HEK293T (cell line): ENCODE results near the gene CCL27.

Source experiments
- ARNT ChIP-seq: fragments of 450-650 bp; IDR thresholded peaks from 2 replicates; pipeline ENCODE4 v1.6.1; 2017; ENCODE audit warnings: mild to moderate bottlenecking
- ELF4 ChIP-seq: fragments of 450-650 bp; IDR thresholded peaks from 2 replicates; pipeline ENCODE4 v1.6.1; 2017; ENCODE audit warnings: antibody characterized with exemption
- FOXK2 ChIP-seq: fragments of 450-650 bp; IDR thresholded peaks from 2 replicates; pipeline ENCODE4 v1.6.1; 2016; ENCODE audit warnings: mild to moderate bottlenecking
- NFRKB ChIP-seq: fragments of 450-650 bp; IDR thresholded peaks from 2 replicates; pipeline ENCODE4 v1.6.1; 2016; ENCODE audit warnings: mild to moderate bottlenecking, moderate library complexity
- SP1 ChIP-seq: fragments of 450-650 bp; IDR thresholded peaks from 2 replicates; pipeline ENCODE4 v1.6.1; 2017
- TARDBP ChIP-seq: fragments of 450-650 bp; IDR thresholded peaks from 2 replicates; pipeline ENCODE4 v1.6.1; 2016
- TF ChIP-seq, protein P1 (sequence below): fragments of 450-650 bp; IDR thresholded peaks from 2 replicates; pipeline ENCODE4 v1.6.1; 2016

- TF ChIP-seq SP1 (no peak), ARNT (no peak), TARDBP (no peak), FOXK2 (no peak), ELF4 (no peak), NFRKB (no peak)
- TF ChIP-seq, protein P1, sequence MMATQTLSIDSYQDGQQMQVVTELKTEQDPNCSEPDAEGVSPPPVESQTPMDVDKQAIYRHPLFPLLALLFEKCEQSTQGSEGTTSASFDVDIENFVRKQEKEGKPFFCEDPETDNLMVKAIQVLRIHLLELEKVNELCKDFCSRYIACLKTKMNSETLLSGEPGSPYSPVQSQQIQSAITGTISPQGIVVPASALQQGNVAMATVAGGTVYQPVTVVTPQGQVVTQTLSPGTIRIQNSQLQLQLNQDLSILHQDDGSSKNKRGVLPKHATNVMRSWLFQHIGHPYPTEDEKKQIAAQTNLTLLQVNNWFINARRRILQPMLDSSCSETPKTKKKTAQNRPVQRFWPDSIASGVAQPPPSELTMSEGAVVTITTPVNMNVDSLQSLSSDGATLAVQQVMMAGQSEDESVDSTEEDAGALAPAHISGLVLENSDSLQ, result no peak
Measured at GRCh38 chr9:34691936-34692315, 29.5 kb upstream of the CCL27 start.
